Stimulated activated CD8-positive, alpha-beta memory T cell treated with anti-CD3 and anti-CD28 coated beads, Interleukin-2, amount 100 ng/mL, for 48 hours (primary cell): ENCODE data around the gene EXOC4.
"Not testable (repeated sequence)": the region's sequence is repeated elsewhere in the genome, so short reads cannot be mapped to it uniquely, and the experiment has no call there.

Experiments
- DNase-seq, 2 donors: peaks; one replicate each; pipeline ENCODE4 v3.0.0-alpha.2; 2020; ENCODE audit warnings: low read depth in 2 of 2

Gene EXOC4

GRCh38 chr7:133750287-133750686 is 497.4 kb downstream of the EXOC4 start:
- DNase-seq = no peak

DNA sequence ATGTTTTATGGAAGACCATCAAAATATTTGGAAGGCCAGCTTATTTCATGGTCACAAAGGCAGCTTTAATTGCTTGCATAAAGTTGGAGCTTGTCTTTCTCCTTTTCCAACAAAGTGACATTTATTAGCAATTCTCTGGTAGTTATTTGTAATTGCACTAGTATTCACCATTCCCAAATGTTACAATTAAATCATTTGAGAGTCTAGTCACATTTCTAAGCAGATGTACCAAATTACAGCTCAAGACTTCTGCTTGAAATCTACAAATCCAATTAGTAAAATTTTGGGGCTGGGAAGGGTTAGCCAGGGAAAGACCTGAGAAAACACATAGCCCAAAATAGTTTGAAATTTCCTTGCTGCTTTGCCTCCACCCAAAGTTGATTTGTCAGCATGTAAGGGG is 498.2 kb downstream of the EXOC4 start:
- no peak for DNase-seq

DNA sequence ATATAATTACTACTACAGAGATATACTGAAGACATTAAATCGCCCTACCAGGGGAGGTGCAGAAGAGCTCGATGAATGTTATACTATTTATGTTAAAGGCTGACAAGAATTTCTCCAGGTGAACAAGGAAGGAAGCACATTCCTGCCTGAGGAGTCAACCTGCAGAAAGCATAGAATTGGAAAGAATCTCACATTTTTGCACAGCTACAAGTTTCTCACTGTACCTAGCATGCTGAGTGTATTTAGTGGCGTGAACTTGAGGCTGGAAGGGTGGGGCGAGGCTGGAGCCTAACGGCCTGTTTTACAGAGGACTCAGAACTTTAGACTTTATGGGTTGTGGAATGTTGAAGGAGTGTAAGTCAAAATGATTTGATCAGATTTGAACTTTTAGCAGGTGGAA is 500.6 kb downstream of the EXOC4 start:
- DNase-seq = no peak

- no peak for DNase-seq
Measured at GRCh38 chr7:133754708-133755107, 501.8 kb downstream of the EXOC4 start.

- no peak for DNase-seq
Measured at GRCh38 chr7:133755901-133756300, 503.0 kb downstream of the EXOC4 start.

DNA sequence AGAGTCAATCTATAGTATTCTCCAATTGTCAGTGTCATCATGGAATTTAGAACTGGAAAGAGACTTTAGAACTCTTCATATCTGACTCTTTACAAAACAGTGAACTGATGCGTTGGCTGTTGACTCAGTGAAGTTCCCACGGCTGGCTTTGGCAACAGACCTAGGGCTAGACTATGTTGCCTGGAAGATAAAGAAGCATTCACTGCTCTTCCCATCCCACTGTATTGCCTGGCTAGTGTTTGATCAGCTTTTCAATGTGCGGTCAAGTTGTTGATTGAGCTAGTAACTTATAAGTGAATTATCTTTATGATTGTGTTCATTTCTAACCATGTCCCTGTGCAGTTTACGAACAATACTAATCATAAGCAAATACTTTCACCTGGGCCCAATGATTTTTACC is 508.6 kb downstream of the EXOC4 start:
- DNase-seq = no peak

DNA sequence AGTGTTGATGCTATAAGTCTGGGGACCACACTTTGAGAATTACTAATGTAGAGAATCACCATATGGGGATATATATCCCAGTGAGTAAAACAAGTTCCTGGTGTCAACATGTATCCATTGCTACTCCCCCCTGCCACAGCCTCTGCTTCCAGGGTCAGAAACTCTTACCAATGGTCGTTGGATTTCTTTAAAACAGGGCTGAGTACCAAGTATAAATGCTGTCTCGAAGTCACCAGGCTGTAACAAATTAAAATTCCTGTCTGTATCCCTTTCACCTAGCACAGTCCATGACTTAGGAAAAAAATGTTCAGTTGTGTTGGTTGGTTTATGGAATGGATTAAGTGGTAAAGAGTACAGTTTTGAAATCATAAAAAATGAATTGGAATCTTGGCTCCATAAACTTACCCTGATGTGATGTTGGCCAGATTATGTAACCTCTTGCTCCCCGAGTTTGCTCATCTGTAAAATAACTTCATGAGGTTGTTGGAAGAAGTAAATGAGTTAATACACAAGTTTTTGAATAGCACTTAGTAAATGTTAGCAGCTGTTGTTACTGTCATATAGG is 510.3 kb downstream of the EXOC4 start:
- DNase-seq = no peak

GRCh38 chr7:133769668-133770067 is 516.8 kb downstream of the EXOC4 start:
- no peak for DNase-seq

DNA sequence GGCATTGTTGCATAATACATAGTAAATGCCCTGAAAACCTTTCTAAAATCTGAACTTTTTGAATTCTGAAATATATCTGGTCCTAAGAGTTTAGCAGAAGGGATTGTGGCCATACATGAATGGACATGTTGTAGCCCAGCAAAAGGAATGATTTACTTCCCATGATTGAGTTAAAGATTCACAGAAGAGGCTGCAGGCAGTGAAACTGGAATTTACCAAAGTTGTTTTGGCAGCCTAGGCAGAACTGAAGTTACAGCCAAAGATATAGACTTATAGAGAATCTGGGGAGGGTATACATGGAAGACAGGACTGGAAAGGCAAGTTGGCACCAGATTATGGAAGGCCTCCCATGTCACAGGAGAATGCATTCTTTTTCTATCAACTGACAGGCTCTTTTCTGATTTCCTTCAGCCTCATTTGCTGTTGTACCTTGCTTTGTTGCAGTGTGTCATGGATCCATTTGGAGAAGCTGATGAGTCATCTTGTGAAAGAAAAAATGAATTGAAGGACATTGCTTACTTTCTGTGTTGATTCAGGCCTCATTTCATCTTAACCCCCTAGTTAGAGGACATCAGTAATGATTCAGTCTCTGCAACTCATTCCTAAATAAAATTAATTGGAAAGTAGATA is 518.1 kb downstream of the EXOC4 start:
- no peak for DNase-seq

- DNase-seq = no peak
Measured at GRCh38 chr7:133771788-133772419, 519.0 kb downstream of the EXOC4 start.

GRCh38 chr7:133773601-133774000 is 520.7 kb downstream of the EXOC4 start:
- DNase-seq = no peak

GRCh38 chr7:133775201-133775600 is 522.3 kb downstream of the EXOC4 start:
- DNase-seq = no peak

DNA sequence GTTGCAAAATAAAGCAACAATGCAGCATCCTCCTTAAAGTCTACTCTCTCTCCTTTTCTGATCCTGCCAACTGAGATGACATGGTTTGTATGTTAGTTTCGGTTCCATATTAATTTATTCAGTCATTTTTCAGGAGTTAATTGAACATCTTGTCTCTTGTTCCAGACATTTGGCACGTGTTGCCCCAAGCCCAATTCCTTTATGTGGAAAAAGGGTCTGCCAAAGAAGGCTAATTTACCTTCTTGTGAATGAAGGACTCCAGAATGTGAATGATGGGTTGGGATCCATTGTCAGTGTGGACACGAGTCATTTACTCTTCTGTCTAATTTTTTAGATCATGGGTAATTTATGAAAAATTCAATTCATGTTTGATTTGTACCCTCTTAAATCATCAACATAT is 523.4 kb downstream of the EXOC4 start:
- no peak for DNase-seq

DNA sequence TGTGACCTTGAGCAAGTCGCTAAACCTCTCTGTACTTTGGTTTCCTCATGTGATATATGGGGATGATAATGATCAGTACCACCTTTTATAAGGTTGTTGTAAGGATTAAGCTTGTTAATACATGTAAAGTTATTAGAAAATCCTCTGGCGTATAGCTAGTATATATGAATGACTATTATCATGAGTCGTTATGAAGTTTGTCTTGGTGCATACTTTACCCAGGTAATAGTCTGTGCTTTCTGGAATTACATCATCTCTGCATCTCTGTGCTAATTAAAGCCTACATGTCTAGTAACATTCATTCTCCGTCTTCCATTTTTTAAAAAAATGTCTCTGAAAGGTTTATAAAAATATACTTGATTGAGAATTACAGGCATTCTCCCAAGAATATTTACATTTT is 524.8 kb downstream of the EXOC4 start:
- no peak for DNase-seq

DNA sequence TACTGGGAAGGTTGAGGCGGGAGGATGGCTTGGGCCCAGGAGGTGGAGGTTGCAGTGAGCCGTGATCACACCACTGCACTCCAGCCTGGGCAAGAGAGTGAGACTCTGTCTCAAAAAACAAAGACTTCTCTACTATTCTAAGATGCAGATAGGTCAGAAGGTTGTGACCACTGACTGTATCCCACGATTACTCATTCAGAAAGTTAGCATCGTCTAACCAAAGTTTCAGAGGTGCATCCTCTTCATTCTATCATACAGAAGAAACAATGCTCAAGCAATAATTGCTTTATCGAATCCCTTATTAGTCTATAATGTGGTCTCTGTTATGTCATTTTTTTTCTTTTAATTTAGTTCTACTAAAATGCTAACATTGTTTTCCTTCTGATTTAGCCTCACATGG is 525.6 kb downstream of the EXOC4 start:
- DNase-seq = no peak

DNA sequence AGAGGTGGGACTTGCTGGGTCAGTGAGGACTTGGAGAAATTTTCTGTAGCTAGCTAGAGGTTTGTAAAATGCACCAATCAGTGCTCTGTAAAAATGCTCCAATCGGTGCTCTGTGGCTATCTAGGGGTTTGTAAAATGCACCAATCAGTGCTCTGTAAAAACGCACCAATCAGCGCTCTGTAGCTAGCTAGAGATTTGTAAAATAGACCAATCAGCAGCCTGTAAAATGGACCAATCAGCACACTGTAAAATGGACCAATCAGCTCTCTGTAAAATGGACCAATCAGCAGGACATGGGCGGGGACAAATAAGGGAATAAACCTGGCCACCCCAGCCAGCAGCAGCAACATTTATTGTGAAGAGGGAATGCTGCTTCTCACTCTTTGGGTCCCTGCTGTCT is 526.7 kb downstream of the EXOC4 start:
- not testable (repeated sequence) for DNase-seq

DNA sequence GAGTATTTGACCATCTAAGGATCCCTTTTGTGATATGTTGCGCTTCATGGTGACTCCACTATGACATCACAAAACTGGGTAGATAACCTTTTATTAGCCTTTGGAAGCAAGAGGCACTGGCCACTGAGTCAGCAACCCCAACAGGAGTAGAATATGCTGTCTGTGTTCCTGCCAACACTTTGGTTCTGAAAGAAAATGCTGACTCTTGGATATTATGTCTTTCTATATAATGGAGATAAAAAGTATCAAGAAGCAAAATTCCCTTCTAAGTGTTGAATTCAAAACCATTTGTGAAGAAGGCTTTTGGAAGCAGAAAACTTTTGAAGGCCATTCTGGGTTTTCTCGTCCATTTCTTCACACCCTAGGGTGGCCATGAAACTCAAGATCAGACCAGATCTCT is 528.0 kb downstream of the EXOC4 start:
- DNase-seq = no peak

DNA sequence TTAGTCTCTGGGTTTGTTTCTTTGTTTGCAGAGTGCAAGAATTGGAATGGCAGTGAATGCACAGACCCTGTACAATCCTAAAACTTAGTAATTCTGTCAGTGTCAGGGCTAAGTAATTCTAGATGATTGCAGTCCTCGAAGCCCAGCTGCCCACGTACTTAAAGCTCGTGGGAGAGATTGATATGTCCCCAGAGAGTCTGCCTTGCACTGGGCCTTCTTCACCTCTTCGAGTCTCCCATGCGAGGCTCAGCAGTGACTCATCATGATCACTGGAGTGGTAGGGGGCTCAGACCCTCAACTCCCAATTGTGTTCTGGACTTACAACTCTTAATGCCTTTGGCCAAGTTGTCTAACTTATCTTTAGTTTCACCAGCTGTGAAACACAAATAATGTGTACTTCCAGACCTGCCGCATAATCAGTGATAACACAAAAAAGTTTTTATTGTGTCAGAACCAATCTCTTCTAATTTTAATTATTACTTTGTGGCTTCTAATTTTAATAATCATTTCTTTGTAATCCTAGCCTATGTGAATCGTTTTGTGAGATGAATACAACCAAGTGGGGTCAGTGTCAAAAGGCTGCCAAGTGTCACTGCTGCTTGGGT is 528.7 kb downstream of the EXOC4 start:
- no peak for DNase-seq

DNA sequence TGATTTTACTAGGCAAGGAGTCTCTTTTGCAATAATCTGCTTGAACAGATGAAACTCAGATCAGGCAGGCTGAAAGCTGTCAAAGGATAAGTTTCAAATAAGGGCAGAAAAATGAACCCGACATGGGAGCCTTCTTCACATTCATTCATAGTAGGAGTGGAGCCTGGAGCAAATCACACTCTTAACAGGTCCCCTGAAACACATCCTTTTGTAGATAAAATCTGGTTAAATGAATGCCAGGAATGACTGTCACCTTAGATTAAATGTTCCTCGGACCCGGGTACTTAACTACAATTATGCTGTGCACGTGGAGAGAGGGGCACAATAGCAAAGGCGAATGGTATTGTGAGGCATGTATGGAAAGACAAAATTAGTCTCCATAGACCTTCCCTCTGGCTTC is 529.6 kb downstream of the EXOC4 start:
- no peak for DNase-seq

DNA sequence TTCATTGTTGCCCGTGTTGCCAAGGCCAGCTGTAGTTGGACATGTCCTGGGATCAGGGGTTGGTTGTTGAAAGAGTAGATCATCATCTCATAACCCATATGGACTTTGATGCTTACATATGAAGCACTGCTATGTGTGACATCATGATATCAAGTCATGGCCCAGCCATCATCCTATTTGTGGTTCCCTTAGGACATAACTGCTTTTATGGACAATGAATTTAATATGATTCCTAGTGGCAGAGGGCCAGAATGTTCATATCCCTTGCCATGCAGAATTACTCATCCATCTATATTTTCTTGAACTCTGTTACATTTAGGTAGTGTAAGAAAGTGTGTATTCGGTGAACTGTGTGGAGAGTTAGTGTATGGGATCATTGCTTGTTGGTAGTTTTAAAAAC is 530.4 kb downstream of the EXOC4 start:
- DNase-seq = no peak

GRCh38 chr7:133784486-133785001 is 531.7 kb downstream of the EXOC4 start:
- DNase-seq = no peak

DNA sequence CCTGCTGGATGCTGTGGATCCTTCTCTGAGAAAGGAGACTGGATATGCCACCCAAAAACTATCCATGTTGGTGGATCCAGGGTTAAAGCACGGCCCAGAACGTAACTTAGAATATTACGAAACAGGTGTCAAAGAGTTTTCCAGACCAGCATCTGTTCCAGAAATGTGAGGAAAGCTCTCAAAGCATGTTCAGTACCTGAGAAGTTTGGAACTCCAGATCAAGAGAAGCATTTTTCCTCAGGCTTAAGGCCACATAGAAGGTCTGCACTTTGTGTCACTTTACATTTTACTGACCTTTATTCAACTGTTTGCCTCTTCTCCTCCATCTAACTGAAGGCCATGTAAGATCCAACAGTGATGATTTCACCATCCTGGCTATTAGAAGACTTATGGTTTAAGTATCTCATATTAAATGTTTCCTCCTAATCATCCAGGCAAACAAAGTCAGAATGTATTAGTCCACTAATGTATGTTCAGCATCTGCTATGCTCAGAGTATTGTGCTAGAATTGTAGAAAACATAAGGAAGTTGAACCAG is 533.6 kb downstream of the EXOC4 start:
- no peak for DNase-seq

- DNase-seq = no peak
Measured at GRCh38 chr7:133789974-133790373, 537.1 kb downstream of the EXOC4 start.
